HepG2 (cell line): ENCODE measurements around the gene A3GALT2. TPM values are rescaled to one million over a fixed set of nuclear protein-coding genes. Genes with fewer than 3 reads are reported as not detected.
A peak's percentile ranks its signal among the peaks of the same experiment; 100 is the strongest.

ENCODE experiments used
- ARNT ChIP-seq: fragments of 450-650 bp; IDR thresholded peaks from 2 replicates; pipeline ENCODE4 v1.6.1; 2017
- CEBPZ ChIP-seq: IDR thresholded peaks from 2 replicates; pipeline ENCODE4 v1.6.1; 2012; ENCODE audit warnings: low read length, improper control_type of control experiment
- CENPX ChIP-seq: sonication (generic); formaldehyde crosslinking; IDR thresholded peaks from 2 replicates; pipeline ENCODE4 v1.9.0; 2021; ENCODE audit warnings: mild to moderate bottlenecking, missing genetic modification reagents, moderate library complexity
- ETS1 ChIP-seq: sonication (generic); formaldehyde crosslinking; IDR thresholded peaks from 2 replicates; pipeline ENCODE4 v1.4.0; 2020; ENCODE audit warnings: missing genetic modification reagents
- GTF2F1 ChIP-seq: fragments of 150-350 bp; IDR thresholded peaks from 2 replicates; pipeline ENCODE4 v1.6.1; 2014; ENCODE audit warnings: low read length
- HOXA3 ChIP-seq: sonication (generic); formaldehyde crosslinking; IDR thresholded peaks from 2 replicates; pipeline ENCODE4 v1.5.0; 2020; ENCODE audit warnings: missing genetic modification reagents
- MXD3 ChIP-seq: IDR thresholded peaks from 2 replicates; pipeline ENCODE4 v1.6.1; 2016; ENCODE audit warnings: mild to moderate bottlenecking, missing biosample characterization, missing genetic modification reagents
- NFATC3 ChIP-seq: sonication (generic); formaldehyde crosslinking; IDR thresholded peaks from 2 replicates; pipeline ENCODE4 v1.5.1; 2020; ENCODE audit warnings: mild to moderate bottlenecking, missing genetic modification reagents
- NPAS2 ChIP-seq: sonication (generic); formaldehyde crosslinking; IDR thresholded peaks from 2 replicates; pipeline ENCODE4 v1.8.0; 2022; ENCODE audit warnings: mild to moderate bottlenecking, missing genetic modification reagents, borderline replicate concordance
- RBM39 ChIP-seq: fragments of 200-400 bp; formaldehyde crosslinking; IDR thresholded peaks from one replicate; pipeline ENCODE4 v1.6.1; 2018; ENCODE audit warnings: antibody characterized with exemption, mild to moderate bottlenecking, low read depth, low read length; ENCODE audit not compliant: poor library complexity, severe bottlenecking
- RFX5 ChIP-seq: IDR thresholded peaks from 2 replicates; pipeline ENCODE4 v1.6.1; 2011; ENCODE audit warnings: low read depth, low read length, improper control_type of control experiment
- SMARCE1 ChIP-seq: fragments of 450-650 bp; IDR thresholded peaks from 2 replicates; pipeline ENCODE4 v1.6.1; 2017; ENCODE audit warnings: borderline replicate concordance
- SPEN ChIP-seq: sonication (generic); formaldehyde crosslinking; IDR thresholded peaks from 2 replicates; pipeline ENCODE4 v1.5.1; 2020; ENCODE audit warnings: low read depth, mild to moderate bottlenecking, missing genetic modification reagents
- TFDP1 ChIP-seq: IDR thresholded peaks from 2 replicates; pipeline ENCODE4 v1.6.1; 2016; ENCODE audit warnings: missing compliant biosample characterization, missing genetic modification reagents, borderline replicate concordance
- ZGPAT ChIP-seq: IDR thresholded peaks from 2 replicates; pipeline ENCODE4 v1.6.1; 2016; ENCODE audit warnings: mild to moderate bottlenecking
- ZKSCAN5 ChIP-seq: sonication (generic); formaldehyde crosslinking; IDR thresholded peaks from 2 replicates; pipeline ENCODE4 v1.5.1; 2020; ENCODE audit warnings: mild to moderate bottlenecking, missing genetic modification reagents
- ZMYM2 ChIP-seq: sonication (generic); formaldehyde crosslinking; IDR thresholded peaks from 2 replicates; pipeline ENCODE4 v1.8.0; 2022; ENCODE audit warnings: mild to moderate bottlenecking, missing genetic modification reagents
- ZNF274 ChIP-seq: sonication (generic); formaldehyde crosslinking; IDR thresholded peaks from 2 replicates; pipeline ENCODE4 v1.5.1; 2020; ENCODE audit warnings: mild to moderate bottlenecking, missing genetic modification reagents
- ZNF296 ChIP-seq: sonication (generic); formaldehyde crosslinking; conservative IDR thresholded peaks from 2 replicates; pipeline ENCODE4 v1.5.0; 2020; ENCODE audit warnings: mild to moderate bottlenecking, missing genetic modification reagents
- ZNF350 ChIP-seq: sonication (generic); formaldehyde crosslinking; IDR thresholded peaks from 2 replicates; pipeline ENCODE4 v1.4.0; 2020; ENCODE audit warnings: mild to moderate bottlenecking, low read depth, missing genetic modification reagents, borderline replicate concordance
- ZNF547 ChIP-seq: sonication (generic); formaldehyde crosslinking; IDR thresholded peaks from 2 replicates; pipeline ENCODE4 v1.5.1; 2020; ENCODE audit warnings: mild to moderate bottlenecking, missing genetic modification reagents
- ZNF614 ChIP-seq: IDR thresholded peaks from 2 replicates; pipeline ENCODE4 v1.6.1; 2018; ENCODE audit warnings: missing biosample characterization, missing genetic modification reagents, inconsistent platforms, borderline replicate concordance
- ZNF678 ChIP-seq: sonication (generic); formaldehyde crosslinking; IDR thresholded peaks from 2 replicates; pipeline ENCODE4 v1.4.0; 2020; ENCODE audit warnings: mild to moderate bottlenecking, missing genetic modification reagents
- ZNF878 ChIP-seq: sonication (generic); formaldehyde crosslinking; IDR thresholded peaks from 2 replicates; pipeline ENCODE4 v1.8.1; 2023; ENCODE audit warnings: mild to moderate bottlenecking, missing genetic modification reagents, moderate library complexity
- polyA plus RNA-seq, 8 experiments: library from polyadenylated mRNA; depleted of rRNA in 3 of 8; stranded (reverse) in 7 of 8; unstranded in 1 of 8; fragments of >200 nt; fragmentation: Illumina TruSeq in 4 of 8; extraction: Trizol in 4 of 8; gene quantifications; 2 replicates each; pipeline versions ENCODE4 v1.2.1 to v1.2.3, GENCODE V29; 2011 to 2016; ENCODE audit warnings: low read depth in 4 of 8, missing spikeins in 1 of 8, mixed read lengths in 1 of 8; ENCODE audit not compliant: insufficient read depth in 1 of 8
- total RNA-seq, 5 experiments: library from RNA; depleted of rRNA; stranded (reverse); fragments of >200 nt; fragmentation: Illumina TruSeq; extraction: Trizol; gene quantifications; 2 replicates each; pipeline ENCODE4 v1.2.3, GENCODE V29; 2016; ENCODE audit warnings: low read depth in 1 of 5

The A3GALT2 gene
- total and polyA plus RNA-seq, 2 of the 13 experiments (the other 11 are each of a cell fraction or from before 2014, with no cell fraction given) = not detected

GRCh38 chr1:33258788-33259274 lies 62.1 kb downstream of the A3GALT2 start (continued):
- no peak for TF ChIP-seq CEBPZ
- no peak for TF ChIP-seq ZKSCAN5 (CRISPR knock-in tag)
- TF ChIP-seq CENPX (CRISPR knock-in tag) = no peak
- TF ChIP-seq MXD3 (CRISPR knock-in tag) = no peak
- peak; percentile 53; the same call in 1 of the 2 replicates for TF ChIP-seq HOXA3 (CRISPR knock-in tag)
- TF ChIP-seq SMARCE1 = no peak
- TF ChIP-seq ZNF296 (CRISPR knock-in tag) = no peak
- no peak for TF ChIP-seq ZNF350
- TF ChIP-seq NPAS2 (CRISPR knock-in tag) = no peak
- no peak for TF ChIP-seq RBM39
- peak; percentile 35; the same call in 1 of the 2 replicates for TF ChIP-seq ZNF878 (CRISPR knock-in tag)
- peak; percentile 37; the same call in 1 of the 2 replicates for TF ChIP-seq ZGPAT (CRISPR knock-in tag)
- TF ChIP-seq ZMYM2 (CRISPR knock-in tag) = no peak
- TF ChIP-seq RFX5 = no peak
- TF ChIP-seq ZNF678 (CRISPR knock-in tag) = no peak
- no peak for TF ChIP-seq ZNF614
- no peak for TF ChIP-seq NFATC3
- no peak for TF ChIP-seq ETS1 (CRISPR knock-in tag)
- TF ChIP-seq GTF2F1 = no peak
- TF ChIP-seq ZNF547 (CRISPR knock-in tag) = 0 out of 2 replicates have a peak, but pooled peaks have one; percentile 39
- TF ChIP-seq ZNF274 (CRISPR knock-in tag) = 0 out of 2 replicates have a peak, but pooled peaks have one; percentile 71
- peak; percentile 68 for TF ChIP-seq SPEN (CRISPR knock-in tag)
- TF ChIP-seq ARNT = no peak
- no peak for TF ChIP-seq TFDP1 (CRISPR knock-in tag)
